Stimulated activated CD4-positive, alpha-beta T cell treated with anti-CD3 and anti-CD28 coated beads, Interleukin-4, amount 100 ng/mL, for 24 hours (primary cell): ENCODE results near the gene PHETA1.

Source experiments
- DNase-seq: peaks from one replicate; pipeline ENCODE4 v3.0.0-alpha.2; 2020

Gene PHETA1

GRCh38 chr12:111319600-111320257 lies 49.2 kb downstream of the PHETA1 start:
- DNase-seq = no peak

GRCh38 chr12:111318450-111318849 lies 50.4 kb downstream of the PHETA1 start:
- DNase-seq = no peak

GRCh38 chr12:111316671-111317070 lies 52.2 kb downstream of the PHETA1 start:
- DNase-seq = no peak

GRCh38 chr12:111314953-111315539 lies 53.8 kb downstream of the PHETA1 start:
- no peak for DNase-seq

DNA sequence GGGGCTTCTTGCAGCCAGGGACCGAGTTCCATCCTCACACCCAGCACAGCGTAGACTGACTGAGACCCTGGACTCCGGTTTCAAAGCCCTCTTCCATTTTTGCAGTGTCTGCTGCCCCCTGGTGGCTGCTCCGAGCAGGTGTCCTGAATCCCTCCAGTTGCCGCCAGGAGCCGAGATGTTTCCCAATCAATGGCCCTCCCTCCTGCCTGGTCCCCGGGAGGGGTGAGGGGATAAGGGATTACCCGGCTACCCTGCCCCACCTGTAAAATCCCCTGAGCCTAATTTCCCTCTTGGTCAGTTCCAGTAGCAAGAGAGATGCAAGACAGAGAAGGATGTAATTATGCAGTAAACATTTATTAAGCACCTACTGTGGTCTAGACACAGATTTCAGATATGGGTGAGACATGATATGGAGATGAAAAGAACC lies 55.0 kb downstream of the PHETA1 start:
- peak; percentile 78 for DNase-seq

GRCh38 chr12:111312708-111313107 lies 56.2 kb downstream of the PHETA1 start:
- no peak for DNase-seq

GRCh38 chr12:111312016-111312415 lies 56.9 kb downstream of the PHETA1 start:
- DNase-seq = no peak

- no peak for DNase-seq
These were observed 57.9 kb downstream of the PHETA1 start for GRCh38 chr12:111311011-111311410.
